ENCODE results near the gene XIAP.
"Not testable (repeated sequence)": the region's sequence is repeated elsewhere in the genome, so short reads cannot be mapped to it uniquely, and the experiment has no call there.

XIAP gene

DNA sequence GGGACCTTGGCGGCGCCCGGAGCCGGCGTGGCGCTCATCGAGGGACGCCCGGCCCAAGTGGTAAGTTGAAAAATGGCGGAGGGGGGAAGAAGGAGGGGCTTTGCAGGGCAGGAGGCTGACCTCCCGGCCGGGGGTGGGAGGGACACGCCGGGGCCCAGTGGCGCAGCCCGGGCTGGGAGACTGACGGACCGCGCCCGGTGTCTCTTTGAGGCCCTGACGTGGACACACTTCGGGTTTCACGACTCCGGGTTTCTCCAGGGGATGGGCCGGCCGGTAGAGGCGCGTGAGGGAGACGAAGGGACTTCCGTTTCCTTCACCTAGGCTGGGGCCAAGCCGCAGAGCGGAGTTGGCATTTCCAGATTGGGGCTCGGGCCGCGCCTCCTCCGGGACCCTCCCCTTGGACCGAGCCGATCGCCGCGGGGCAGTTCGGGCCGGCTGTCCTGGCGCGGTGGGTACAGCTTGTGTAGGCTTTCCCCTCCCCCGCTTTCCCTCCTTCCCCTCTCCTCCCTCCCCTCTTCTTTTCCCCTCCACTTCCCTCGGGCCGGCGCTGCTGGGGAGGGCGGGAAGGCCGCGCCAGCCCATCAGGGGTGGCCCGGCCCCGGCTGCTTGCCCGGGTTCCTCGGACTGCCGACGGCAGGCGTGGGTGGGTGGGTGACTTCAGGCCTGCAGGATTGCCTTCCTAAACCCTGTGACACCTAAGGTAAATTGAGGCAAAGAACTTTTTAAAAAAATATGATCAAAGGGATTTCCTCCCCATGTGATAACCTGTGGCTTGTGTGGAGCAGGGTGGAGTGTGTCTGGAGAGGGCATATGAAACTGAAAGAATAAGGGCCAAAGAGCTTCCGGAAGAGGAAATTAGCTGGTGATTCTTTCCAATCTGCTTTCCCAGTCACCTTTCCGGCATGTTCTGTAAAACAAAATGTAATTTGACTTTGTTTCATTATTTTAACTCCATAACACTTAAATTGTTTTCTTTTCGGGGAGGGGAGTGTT lies at the start of gene XIAP:
Gene XIAP (plus strand): TSS at position 208 of the 993 bp plus-strand sequence. CDS start 25,610 bp downstream, outside the sequence.
- peak in 1 of 2 experiments; percentile 41 for DNase-seq (ENCODE audit: low read depth in 2 of 2)

DNA sequence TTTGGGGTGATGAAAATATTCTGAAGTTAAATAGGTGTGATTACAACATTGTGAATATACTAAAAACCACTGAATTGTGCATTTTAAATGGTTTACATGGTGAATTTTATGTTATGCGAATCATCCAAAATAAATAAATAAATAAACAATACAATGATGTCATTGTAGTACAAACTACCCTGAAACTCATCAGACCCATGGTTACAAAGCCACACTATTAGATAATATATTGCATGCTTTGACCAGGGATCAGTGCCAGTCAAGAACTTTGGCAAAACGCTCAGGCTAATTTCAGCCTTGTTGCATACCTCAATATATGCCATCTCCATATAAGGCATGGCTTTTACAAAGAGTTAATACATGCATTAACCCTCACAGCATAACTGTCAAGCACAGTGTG lies 45.5 kb upstream of the XIAP start:
- no peak for DNase-seq (ENCODE audit: low read depth in 2 of 2)

DNA sequence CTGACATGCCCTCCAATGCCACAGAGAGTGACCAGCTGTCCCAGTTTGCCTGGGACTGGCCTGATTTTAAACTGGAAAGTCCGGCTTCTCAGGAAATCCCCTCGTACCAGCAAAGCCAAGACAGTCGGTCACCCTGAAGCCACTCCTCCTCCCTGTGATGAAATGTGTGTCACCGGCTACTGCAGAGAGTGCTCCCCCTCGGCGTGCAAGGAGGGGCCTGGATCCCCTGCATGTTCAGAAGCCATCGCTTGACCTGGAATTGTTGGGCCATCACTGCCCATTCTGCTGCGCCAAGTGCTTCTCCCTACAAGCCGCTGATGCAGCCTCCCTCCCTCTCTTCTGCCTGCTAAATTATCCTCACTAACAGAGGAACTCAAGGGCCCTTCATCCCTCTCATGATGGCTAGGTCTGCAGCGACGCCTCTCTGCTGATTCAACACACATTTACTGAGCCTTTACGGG lies 44.9 kb upstream of the XIAP start:
- DNase-seq (ENCODE audit: low read depth in 2 of 2) = not testable (repeated sequence)

DNA sequence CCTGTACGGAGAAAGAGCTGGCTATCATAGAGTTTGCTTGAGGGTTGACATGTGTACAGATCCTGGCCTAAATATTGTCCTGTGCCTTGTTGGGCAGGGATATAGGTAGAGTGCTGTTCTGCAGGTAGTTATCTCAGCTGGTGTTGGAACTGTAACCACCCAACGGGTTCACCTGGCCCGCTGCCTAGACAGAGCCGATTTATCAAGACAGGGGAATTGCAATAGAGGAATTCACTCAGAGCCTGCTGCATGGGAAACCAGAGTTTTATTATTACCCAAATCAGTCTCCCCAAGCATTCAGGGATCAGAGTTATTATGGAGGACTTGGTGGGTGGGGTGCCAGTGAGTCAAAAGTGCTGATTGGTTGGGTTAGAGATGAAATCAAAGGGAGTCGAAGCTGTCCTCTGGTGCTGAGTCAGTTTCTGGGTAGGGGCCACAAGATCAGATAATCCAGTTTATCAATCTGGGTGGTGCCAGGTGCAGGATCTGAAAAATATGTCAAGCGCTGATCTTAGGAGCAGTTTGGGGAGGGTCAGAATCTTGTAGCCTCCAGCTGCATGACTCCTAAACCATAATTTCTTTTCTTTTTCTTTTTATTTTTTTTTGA lies 42.5 kb upstream of the XIAP start:
- DNase-seq (ENCODE audit: low read depth in 2 of 2) = no peak

DNA sequence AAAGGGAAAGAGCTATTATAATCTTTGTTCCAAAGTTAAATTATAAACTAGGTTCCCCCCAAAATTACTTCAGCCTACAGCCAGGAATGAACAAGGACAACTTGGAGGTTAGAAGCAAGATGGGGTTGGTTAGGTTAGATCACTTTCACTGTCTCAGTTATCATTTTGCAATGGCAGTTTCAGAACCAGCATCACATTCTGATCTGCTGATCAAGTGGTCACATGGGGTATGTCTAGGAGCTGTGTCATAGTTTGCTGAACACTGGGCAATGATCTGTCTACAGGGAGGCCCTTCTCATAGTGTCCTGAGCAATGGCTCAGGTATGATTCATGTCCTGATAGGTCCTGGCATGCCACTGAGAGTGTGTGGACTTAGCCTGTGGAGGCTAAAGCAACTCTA lies 41.6 kb upstream of the XIAP start:
- DNase-seq (ENCODE audit: low read depth in 2 of 2) = no peak

DNA sequence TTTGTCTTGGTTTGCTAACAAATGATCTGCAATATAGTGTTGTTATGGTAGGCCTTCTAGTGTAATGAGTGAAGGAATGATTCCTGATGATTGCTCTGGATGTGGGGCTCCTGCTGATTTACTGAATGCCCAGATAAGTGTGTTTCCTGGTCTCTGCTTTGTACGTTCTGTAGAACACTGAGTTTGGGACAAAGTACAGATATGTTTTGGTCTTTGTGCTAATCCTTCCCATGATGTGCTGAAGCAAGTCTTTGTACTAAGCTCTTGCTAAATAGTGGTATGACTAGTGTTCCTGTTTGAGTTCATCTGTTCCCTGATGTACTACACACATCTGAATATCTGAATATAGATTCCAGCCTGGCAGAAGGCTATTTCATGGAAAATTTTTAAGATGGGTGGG lies 36.9 kb upstream of the XIAP start:
- DNase-seq (ENCODE audit: low read depth in 2 of 2) = no peak

DNA sequence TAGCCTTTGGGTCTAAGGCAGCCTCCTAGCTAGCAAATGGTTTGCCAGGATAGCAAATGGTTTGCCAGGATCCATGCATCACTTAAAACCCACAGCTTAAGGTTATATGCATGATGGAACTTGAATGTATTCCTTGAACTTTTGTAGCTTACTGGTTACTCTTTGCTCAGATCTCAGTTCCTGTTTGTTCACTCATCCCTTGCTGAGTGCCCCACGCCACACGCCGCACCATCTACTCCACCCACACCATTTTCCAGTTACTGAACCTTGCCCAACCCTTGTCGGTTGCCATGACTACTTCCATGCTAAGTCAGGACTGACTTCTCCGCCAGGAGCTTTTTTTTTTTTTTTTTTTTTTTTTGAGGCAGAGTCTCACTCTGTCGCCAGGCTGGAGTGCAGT lies 29.5 kb upstream of the XIAP start:
- no peak for DNase-seq (ENCODE audit: low read depth in 2 of 2)

DNA sequence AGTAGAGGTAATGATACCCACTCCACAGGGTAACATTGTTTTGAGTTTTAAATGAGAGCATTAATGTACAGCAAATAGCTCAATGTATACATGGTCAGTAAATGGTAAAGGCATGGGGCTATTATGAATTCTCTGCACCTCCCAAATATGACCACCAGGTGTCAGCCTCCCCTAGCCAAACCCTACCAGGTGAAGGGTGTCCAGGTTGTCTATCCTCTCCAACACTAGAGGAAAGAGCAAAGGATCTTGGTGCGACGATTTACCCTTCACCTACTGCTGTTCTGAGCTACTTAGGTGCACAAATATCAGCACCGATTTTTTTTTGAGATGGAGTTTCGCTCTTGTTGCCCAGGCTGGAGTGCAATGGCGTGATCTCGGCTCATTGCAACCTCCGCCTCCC lies 26.5 kb upstream of the XIAP start:
- no peak for DNase-seq (ENCODE audit: low read depth in 2 of 2)

DNA sequence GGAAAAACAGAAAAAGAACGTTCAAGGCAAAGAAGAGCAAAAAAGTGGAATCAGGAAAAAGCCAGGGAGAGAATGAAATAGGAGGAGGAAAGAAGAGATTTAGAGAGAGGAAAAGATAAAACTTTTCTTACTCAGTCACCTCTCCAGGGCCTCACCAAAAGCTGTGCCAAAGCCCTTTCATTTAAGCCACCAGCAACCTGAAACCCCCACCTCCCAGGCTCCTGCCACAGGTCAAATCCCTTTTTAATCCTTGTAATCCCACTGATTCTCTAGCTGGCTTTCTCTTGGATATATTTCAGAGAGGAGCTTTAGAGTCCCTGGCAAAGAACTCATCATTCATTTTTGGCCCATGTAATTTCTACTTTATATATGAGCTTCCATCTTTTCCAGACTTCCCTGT lies 25.7 kb upstream of the XIAP start:
- no peak for DNase-seq (ENCODE audit: low read depth in 2 of 2)

DNA sequence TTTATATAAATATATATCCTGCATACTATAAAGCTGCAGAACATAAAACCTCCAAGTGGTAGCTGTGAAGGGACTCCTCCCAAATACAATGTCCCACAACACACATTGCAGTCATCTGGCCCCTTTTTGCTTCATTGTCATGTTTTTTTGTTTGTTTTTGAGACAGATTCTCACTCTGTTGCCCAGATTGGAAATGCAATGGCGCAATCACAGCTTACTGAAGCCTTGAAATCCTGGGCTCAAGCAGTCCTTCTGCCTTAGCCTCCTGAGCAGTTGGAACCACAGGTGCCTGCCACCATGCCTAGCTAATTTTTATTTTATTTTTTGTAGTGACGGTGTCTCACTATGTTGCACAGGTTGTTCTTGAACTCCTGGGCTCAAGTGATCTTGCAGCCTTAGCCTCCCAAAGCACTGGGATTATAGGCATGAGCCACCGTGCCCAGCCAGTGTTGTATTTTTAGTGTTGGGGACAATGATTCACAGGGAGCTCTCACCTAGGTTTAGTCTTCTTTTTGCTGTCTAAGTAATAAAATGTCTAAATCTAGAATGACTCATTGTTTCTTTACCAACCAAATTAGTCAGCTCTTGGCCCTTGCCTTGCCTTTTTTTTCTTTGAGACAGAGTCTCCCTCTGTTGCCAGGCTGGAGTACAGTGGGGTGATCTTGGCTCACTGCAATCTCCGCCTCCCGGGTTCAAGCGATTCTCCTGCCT lies 24.0 kb upstream of the XIAP start:
- DNase-seq (ENCODE audit: low read depth in 2 of 2) = no peak

DNA sequence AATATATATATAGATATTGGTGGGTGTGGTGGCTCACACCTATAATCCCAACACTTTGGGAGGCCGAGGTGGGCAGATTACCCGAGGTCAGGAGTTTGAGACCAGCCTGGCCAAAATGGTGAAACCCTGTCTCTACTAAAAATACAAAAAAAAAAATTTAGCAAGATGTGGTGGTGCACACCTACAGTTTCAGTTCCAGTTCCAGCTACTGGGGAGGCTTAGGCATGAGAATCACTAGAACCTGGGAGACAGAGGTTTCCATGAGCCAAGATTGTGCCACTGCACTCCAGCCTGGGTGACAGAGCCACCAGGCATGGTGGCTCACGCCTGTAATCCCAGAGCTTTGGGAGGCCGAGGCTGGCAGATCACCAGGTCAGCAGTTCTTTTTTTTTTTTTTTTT lies 14.7 kb upstream of the XIAP start:
- not testable (repeated sequence) for DNase-seq (ENCODE audit: low read depth in 2 of 2)

DNA sequence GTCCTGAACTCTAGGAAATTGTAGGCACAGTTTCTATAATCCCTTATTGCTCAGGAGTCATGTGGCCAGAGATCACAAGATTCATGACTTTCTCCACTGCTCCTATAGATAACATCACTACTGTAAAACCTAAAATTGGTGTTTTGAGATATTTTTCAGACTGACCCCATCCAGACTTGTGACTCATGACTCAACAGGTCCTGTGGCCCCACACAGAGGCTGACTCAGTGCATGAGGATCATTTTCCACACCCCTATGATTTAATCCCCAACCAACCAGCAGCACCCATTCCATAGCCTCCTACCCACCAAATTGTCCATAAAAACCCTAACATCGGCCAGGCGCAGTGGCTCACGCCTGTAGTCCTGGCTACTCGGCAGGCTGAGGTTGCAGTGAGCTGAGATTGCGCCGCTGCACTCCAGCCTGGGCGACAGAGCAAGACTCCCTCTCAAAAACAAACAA lies 13.2 kb upstream of the XIAP start:
- DNase-seq (ENCODE audit: low read depth in 2 of 2) = no peak

DNA sequence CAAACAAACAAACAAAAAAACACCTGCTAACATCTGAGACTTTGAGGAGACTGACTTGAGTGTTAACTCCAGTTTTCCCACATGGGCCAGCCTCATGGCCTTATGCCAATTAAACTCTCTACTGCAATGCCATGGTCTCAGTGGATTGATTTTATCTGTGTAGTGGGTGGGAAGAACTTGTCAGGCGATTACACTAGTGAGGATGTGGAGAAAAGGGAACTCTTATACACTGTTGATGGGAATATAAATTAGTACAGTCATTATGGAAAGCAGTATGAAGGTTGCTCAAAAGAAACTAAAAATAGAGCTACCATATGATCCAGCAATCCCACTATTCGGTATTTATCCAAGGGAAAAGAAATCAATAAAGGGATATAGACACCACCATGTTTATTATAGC lies 12.8 kb upstream of the XIAP start:
- no peak for DNase-seq (ENCODE audit: low read depth in 2 of 2)

DNA sequence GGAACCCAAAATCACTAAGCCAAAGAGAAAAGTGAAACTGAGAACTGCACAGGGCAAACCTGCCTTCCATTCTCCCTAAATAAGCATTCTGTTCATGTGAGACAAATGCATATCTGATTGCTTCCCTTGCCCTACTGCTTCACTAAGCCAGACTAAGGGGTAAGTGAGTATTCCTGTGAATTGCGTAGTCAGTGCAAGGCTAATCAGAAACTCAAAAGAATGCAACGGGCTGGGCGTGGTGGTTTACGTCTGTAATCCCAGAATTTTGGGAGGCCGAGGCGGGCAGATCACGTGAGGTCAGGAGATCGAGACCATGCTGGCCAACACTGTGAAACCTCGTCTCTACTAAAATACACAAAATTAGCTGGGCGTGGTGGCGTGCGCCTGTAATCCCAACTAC lies 10.8 kb upstream of the XIAP start:
- no peak for DNase-seq (ENCODE audit: low read depth in 2 of 2)

DNA sequence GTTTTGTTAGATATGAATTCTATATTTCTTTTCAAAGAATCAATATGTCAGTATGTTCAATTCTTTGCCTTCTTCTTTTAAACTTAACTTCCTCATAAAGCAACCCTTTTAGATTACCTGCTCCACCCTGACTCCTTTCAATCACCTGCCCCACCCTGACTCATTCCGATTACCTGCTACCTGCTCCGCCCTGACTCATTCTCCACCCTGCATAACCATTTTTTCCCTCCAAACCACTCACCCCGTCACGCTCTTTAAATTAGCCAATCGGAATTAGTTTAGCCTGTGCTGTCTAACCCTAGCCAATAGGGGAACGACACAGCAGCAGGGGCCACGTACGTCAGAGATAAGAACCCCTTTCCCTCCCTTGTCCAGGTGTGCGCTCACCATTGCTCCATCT lies 9.9 kb upstream of the XIAP start:
- DNase-seq (ENCODE audit: low read depth in 2 of 2) = not testable (repeated sequence)

DNA sequence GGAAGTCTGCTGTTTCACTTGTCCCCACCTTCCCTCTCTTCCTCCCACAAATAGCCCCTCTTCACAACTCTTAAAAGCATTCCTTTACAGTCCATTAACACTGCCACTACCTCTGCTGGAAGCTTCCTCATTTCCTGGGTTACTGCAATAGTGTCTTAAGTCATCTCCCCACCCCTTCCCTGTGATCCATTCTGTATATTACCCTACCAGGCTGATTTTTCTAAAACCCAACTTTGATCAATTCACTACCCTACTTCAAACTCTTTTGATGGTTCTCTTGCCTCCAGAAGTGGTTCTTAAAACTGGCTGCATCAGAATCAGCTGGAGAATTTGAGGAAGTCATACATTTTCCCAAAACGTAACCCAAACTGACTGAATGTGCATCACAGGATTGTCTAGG lies 8.8 kb upstream of the XIAP start:
- DNase-seq (ENCODE audit: low read depth in 2 of 2) = no peak

DNA sequence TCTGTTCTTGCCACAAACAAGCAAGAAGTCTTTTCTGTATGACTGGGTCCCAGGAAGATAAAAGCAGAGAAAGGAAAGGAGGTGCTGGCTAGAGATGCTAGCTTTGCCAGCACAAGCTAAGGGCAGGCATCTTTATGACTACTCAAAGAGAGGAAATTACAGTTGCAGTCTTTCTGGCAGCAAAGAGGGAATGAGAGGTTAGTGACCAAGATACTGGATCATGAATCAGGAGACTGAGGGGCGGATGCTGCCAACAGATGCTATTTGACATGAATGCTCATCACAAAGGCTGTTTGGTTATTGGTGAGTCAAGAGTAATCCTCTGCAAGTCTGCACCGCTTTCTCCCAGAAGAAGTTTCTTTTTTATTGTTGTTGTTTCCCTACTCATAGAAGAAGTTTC lies 5.5 kb upstream of the XIAP start:
- no peak for DNase-seq (ENCODE audit: low read depth in 2 of 2)

DNA sequence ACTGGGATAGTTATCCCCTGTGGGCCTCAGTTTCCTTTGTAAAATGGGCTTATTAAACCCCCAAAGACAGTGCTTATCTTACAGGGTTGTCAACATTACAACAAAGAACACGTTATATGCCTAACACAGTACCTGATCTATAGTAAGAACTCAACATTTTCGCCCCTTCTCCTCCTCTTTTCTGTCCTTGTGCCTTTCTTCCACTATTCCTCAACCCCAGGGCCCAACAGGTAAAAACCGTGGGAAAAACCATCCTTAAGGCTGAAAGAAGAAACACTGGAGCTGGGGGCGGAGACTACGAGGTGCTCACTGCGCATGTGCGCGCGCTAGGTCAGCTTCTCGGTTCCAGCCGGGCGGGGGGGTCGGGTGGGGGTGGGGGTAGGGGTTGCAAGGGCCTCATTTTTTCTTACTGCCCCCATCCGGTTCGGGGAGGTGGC lies 426 bp upstream of the XIAP start:
- DNase-seq (ENCODE audit: low read depth in 2 of 2) = no peak

DNA sequence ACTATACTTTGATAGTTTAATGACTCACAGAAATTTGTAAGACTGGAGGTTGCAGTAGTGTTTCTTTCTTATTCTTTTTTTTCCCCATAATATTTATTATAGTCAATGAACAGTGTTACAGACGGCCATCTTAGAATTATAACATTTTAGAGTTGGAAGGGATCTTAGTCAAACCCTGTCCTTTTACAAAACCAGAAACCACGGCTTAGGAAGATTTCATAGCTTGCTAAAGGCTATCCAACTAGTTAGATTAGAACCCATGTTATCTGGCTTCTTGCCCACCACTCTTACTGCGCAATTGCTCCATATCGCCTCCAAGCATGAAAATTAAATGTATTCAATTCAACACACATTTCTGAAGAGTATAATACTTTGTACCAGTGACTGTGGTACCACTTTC lies 1.1 kb downstream of the XIAP start:
- DNase-seq (ENCODE audit: low read depth in 2 of 2) = no peak

DNA sequence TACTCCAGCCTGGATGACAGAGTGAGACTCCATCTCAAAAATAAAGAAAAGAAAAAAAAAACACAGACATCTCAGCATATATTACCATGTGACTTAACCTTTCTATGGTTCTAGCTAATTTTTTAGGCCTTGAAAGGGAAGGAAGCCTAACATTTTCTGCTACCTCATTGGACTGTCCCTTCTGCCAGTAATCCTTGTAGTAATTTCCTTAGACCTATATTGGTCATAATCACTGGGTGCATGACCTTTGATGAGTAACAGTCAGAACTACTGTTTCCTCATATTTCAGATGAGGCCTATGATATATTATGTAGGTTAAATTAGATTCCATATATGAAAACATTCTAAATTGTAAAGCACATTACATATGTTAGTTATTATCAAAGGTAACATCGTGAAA lies 9.6 kb downstream of the XIAP start:
- DNase-seq (ENCODE audit: low read depth in 2 of 2) = no peak

DNA sequence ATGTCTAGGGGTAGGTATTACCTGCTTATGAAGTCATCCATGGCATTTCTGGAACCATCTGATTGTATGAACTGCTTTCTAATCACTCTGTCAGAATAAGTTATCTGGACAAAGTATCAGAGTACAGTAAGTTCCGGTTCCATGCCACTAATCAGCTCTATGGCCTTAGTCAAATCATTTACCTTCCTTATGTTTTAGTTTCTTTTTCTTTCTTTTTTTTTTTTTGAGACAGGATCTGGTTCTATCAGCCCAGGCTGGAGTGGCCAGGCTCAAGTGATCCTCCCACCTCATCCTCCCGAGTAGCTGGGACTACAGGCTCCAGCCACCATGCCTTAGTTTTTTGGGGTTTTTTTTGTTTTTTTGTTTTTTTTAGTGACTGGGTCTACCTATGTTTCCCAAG lies 11.5 kb downstream of the XIAP start:
- DNase-seq (ENCODE audit: low read depth in 2 of 2) = no peak

DNA sequence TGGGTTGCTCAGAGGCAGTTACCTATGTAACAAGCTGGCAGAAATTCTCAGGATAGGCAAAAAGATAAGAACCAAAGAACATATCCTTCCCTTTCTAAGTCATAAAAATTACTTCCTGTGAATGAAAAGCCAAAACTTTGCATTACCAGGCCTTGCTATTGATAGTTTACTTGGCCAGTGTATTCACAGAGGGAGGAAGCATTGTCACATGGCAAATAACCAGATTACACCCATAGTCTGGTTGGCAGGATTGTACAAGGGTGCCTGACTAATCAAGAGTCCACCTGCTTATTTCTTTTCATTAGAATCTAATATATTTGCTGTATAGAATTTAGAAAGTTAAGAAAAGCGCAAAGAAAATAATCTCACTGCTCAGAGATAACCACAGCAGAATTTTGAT lies 14.1 kb downstream of the XIAP start:
- DNase-seq (ENCODE audit: low read depth in 2 of 2) = no peak
